ENCODE data around the gene ITFG1. TPM values are rescaled to one million over a fixed set of nuclear protein-coding genes. Genes with fewer than 3 reads are reported as not detected.
"Not testable (repeated sequence)": the region's sequence is repeated elsewhere in the genome, so short reads cannot be mapped to it uniquely, and the experiment has no call there.

The ITFG1 gene
- total RNA-seq, 2 experiments from 2014 or later = 21.9 to 24.4 TPM

DNA sequence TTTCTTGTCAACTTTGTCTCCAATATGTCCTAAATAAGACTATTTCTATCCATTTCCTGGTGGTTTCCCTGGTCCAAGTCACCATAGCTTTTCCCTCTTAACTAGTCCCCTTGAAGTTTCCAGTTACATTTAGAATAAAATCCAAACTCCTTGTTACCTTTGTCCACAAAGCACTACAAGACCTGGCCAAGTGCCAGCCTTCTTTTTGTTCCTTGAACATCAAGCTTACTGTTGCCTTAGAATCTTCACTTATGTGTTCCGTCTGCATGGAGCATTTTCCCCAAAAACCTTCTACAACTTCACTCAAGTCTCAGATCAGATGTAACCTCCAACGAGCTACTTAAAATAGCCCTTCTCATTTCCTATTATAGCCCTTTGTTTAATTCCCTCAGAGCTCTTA is 101.4 kb downstream of the ITFG1 start:
- ChIA-PET POLR2A (no interaction called here), CTCF (no interaction called here)
- H3K27me3 Mint-ChIP-seq (ENCODE audit: low read depth) = no peaks in the 10 kb centered on the region
- ATAC-seq (no peak), DNase-seq (no peak)
- H3K4me3 Mint-ChIP-seq = no peak overlapping the region
- no peak overlapping the region for H3K27ac Mint-ChIP-seq
- no peaks in the 10 kb centered on the region for H3K9me3 Mint-ChIP-seq (ENCODE audit: insufficient read depth)
- peaks cover 1% of the 10 kb centered on the region for H3K4me1 Mint-ChIP-seq (ENCODE audit: low read depth)
- peaks cover 10% of the 10 kb centered on the region for H3K36me3 Mint-ChIP-seq (ENCODE audit: low read depth)

- Mint-ChIP-seq H3K36me3 (ENCODE audit: low read depth) (peaks cover 13% of the 10 kb centered on the region), H3K27ac (no peak overlapping the region), H3K4me1 (ENCODE audit: low read depth) (peaks cover 1% of the 10 kb centered on the region), H3K27me3 (ENCODE audit: low read depth) (no peaks in the 10 kb centered on the region), H3K9me3 (ENCODE audit: insufficient read depth) (peaks cover 1% of the 10 kb centered on the region), H3K4me3 (no peak overlapping the region)
- ChIA-PET CTCF (no interaction called here), POLR2A (no interaction called here)
- DNase-seq = no peak
- no peak for ATAC-seq
Measured at GRCh38 chr16:47358816-47359215, 102.0 kb downstream of the ITFG1 start.

- H3K4me1 Mint-ChIP-seq (ENCODE audit: low read depth); H3K27ac Mint-ChIP-seq; CTCF ChIA-PET; H3K27me3 Mint-ChIP-seq (ENCODE audit: low read depth); POLR2A ChIA-PET; H3K4me3 Mint-ChIP-seq; DNase-seq; ATAC-seq: not testable (repeated sequence)
- Mint-ChIP-seq H3K36me3 (ENCODE audit: low read depth) (peaks cover 36% of the 10 kb centered on the region), H3K9me3 (ENCODE audit: insufficient read depth) (peaks cover 35% of the 10 kb centered on the region)
Measured at GRCh38 chr16:47349029-47349428, 111.8 kb downstream of the ITFG1 start.

GRCh38 chr16:47347021-47347696 is 113.7 kb downstream of the ITFG1 start:
- Mint-ChIP-seq H3K36me3 (ENCODE audit: low read depth) (peaks cover 29% of the 10 kb centered on the region), H3K9me3 (ENCODE audit: insufficient read depth) (peaks cover 24% of the 10 kb centered on the region)
- H3K27me3 Mint-ChIP-seq (ENCODE audit: low read depth); ATAC-seq; H3K4me3 Mint-ChIP-seq; CTCF ChIA-PET; H3K27ac Mint-ChIP-seq; H3K4me1 Mint-ChIP-seq (ENCODE audit: low read depth); DNase-seq; POLR2A ChIA-PET: not testable (repeated sequence)

DNA sequence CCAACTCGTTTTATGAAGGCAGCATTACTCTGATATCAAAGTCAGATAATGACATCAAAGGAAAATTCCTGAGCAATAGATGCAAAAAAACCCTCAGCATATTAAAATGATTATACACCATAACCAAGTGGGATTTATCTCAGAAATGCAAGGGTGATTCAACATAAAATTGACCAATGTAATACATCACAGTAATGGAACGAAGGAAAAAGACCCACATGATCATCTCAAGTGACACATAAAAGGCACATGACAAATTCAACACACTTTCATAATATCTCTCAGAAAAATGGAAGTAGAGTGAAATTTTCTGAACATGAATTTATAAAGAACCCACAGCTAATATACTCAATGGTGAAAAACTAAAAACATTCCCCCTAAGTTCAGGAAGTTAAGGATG is 118.8 kb downstream of the ITFG1 start:
- H3K27me3 Mint-ChIP-seq (ENCODE audit: low read depth) = no peaks in the 10 kb centered on the region
- peaks cover 13% of the 10 kb centered on the region for H3K9me3 Mint-ChIP-seq (ENCODE audit: insufficient read depth)
- ATAC-seq (no peak), DNase-seq (no peak)
- CTCF ChIA-PET = no interaction called here
- no peaks in the 10 kb centered on the region for H3K4me1 Mint-ChIP-seq (ENCODE audit: low read depth)
- H3K27ac Mint-ChIP-seq = no peak overlapping the region
- H3K36me3 Mint-ChIP-seq (ENCODE audit: low read depth) = peaks cover 29% of the 10 kb centered on the region
- H3K4me3 Mint-ChIP-seq = no peak overlapping the region
- POLR2A ChIA-PET = no interaction called here

DNA sequence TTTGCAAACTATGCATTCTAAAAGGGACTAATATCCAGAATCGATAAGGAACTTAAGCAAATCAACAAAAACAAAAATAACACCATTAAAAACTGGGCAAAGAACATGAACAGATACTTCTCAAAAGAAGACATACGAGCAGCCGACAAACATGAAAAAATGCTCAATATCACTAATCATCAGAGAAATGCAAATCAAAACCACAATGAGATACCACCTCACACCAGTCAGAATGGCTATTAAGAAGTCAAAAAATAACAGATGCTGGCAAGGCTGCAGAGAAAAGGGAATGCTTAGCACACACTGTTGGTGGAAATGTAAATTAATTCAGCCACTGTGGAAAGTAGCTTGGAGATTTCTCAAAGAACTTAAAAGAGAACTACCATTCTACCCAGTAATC is 130.3 kb downstream of the ITFG1 start:
- H3K9me3 Mint-ChIP-seq (ENCODE audit: insufficient read depth); ATAC-seq; H3K27ac Mint-ChIP-seq; DNase-seq; H3K27me3 Mint-ChIP-seq (ENCODE audit: low read depth); POLR2A ChIA-PET; CTCF ChIA-PET; H3K36me3 Mint-ChIP-seq (ENCODE audit: low read depth); H3K4me1 Mint-ChIP-seq (ENCODE audit: low read depth); H3K4me3 Mint-ChIP-seq: not testable (repeated sequence)

DNA sequence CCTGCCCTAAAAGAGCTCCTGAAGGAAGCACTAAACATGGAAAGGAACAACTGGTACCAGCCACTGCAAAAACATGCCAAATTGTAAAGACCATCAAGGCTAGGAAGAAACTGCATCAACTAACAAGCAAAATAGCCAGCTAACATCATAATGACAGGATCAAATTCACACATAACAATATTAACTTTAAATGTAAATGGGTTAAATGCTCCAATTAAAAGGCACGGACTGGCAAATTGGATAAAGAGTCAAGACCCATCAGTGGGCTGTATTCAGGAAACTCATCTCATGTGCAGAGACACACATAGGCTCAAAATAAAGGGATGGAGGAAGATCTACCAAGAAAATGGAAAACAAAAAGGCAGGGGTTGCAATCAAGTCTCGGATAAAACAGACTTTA is 136.6 kb downstream of the ITFG1 start:
- H3K27ac Mint-ChIP-seq; H3K36me3 Mint-ChIP-seq (ENCODE audit: low read depth); CTCF ChIA-PET; H3K27me3 Mint-ChIP-seq (ENCODE audit: low read depth); H3K4me3 Mint-ChIP-seq; H3K4me1 Mint-ChIP-seq (ENCODE audit: low read depth); POLR2A ChIA-PET; ATAC-seq; DNase-seq; H3K9me3 Mint-ChIP-seq (ENCODE audit: insufficient read depth): not testable (repeated sequence)

- DNase-seq (no peak), ATAC-seq (no peak)
- no peak overlapping the region for H3K4me3 Mint-ChIP-seq
- ChIA-PET POLR2A (no interaction called here), CTCF (no interaction called here)
- H3K36me3 Mint-ChIP-seq (ENCODE audit: low read depth) = peaks cover 5% of the 10 kb centered on the region
- no peaks in the 10 kb centered on the region for H3K4me1 Mint-ChIP-seq (ENCODE audit: low read depth)
- no peaks in the 10 kb centered on the region for H3K27me3 Mint-ChIP-seq (ENCODE audit: low read depth)
- no peak overlapping the region for H3K27ac Mint-ChIP-seq
- no peaks in the 10 kb centered on the region for H3K9me3 Mint-ChIP-seq (ENCODE audit: insufficient read depth)
Measured at GRCh38 chr16:47323241-47323640, 137.6 kb downstream of the ITFG1 start.

DNA sequence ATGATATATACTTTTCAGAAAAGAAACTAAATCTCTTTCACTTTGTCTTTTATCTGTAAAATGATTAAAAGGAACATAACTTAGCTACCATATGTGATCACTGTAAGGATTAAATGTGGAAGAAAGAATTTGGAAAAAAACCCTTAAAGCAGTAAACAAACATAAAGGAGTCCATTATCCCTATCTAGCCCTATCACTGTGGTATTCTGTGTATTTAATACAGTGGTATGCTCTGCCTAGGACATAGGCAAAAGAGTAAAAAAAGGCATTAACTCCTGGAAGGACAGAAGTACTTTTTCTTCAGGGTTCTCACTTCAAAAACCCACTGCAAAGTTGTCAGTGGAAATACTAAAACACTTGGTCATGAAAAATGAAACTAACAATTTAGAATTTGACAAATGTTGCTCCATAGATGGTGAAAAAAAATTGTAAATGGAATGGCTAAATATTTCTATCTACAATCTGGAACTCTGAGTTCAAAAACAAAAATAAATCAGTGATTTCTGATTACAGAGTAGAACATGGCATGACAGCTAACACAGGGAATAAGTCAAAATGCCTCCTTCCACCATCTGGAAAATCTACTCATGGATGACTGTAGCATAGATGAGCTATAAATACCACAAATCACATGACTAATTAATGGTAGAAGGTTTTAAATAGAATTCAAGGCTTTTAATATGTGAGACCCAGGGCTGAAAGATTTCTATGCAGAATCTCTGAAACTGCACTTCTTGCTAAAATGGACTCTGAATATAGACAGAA is 140.1 kb downstream of the ITFG1 start:
- DNase-seq = no peak
- POLR2A ChIA-PET = no interaction called here
- Mint-ChIP-seq H3K4me3 (no peak overlapping the region), H3K27me3 (ENCODE audit: low read depth) (no peaks in the 10 kb centered on the region), H3K4me1 (ENCODE audit: low read depth) (no peaks in the 10 kb centered on the region), H3K27ac (no peak overlapping the region), H3K9me3 (ENCODE audit: insufficient read depth) (no peaks in the 10 kb centered on the region), H3K36me3 (ENCODE audit: low read depth) (peaks cover 1% of the 10 kb centered on the region)
- CTCF ChIA-PET = no interaction called here
- ATAC-seq = no peak

DNA sequence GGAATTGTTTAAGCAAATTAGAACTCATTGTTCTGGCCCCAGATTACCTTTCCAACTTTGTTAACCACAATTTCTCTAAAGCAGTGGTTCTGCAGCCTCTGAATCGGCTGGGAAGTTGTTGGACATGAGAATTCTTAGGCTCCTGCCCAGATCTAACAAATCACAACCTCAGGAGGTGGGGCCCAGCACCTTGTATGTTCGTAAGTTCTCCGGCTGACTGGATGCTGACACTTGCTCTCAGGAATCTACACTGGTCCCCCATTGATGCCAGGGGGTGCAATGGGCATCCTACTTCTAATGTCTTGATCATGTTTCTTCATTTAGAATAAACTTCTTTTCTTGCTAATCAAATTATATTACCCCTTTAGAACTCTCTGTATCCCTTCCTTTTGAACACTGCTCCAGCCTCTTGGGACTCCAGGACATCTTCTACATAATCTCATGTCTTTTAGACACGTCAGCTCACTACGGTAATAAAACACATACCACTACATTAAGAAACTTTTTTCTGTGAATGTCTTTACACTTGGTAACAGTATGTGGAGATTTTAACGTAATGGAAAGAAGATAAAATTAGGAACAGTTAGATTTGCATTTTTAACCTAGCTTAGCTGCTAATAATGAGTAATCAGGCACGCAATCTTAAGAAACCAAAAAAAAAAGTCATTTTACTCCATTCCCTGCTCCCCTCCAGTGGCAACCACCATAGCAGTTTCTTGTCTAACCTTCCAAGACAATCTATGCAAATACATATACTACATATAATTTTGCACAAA is 143.2 kb downstream of the ITFG1 start:
- H3K4me1 Mint-ChIP-seq (ENCODE audit: low read depth) = no peaks in the 10 kb centered on the region
- H3K36me3 Mint-ChIP-seq (ENCODE audit: low read depth) = peaks cover 1% of the 10 kb centered on the region
- H3K27ac Mint-ChIP-seq = no peak overlapping the region
- ChIA-PET POLR2A (no interaction called here), CTCF (no interaction called here)
- no peak for DNase-seq
- H3K9me3 Mint-ChIP-seq (ENCODE audit: insufficient read depth) = no peaks in the 10 kb centered on the region
- no peak overlapping the region for H3K4me3 Mint-ChIP-seq
- no peaks in the 10 kb centered on the region for H3K27me3 Mint-ChIP-seq (ENCODE audit: low read depth)
- ATAC-seq = no peak

DNA sequence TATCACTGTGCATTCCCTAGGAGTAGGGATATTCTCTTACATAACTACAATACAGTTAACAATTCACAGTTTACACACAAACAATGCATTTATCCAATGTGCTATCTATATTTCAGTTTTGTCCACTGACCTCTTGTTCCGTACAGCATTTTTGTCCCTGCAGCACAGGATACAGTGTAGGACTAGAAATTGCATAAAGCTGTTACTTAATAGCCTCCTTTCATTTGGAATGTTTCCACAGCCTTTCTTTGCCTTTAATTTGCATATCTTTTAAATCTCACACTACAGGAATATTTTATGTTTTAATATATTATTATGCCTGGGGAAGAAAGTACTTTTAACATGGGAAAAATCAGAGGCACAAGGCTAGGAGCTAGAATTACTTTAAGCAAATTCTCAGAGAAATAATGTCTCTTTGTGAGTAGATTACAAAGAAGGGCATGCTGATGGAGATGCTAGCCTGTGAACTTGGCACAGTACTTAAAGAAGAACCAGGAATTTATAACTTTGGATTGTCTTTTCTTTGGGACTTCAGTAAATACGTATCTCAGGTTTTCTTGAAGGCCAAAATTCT is 144.3 kb downstream of the ITFG1 start:
- no peaks in the 10 kb centered on the region for H3K4me1 Mint-ChIP-seq (ENCODE audit: low read depth)
- CTCF ChIA-PET = no interaction called here
- H3K27me3 Mint-ChIP-seq (ENCODE audit: low read depth) = no peaks in the 10 kb centered on the region
- ATAC-seq = no peak
- H3K4me3 Mint-ChIP-seq = no peak overlapping the region
- POLR2A ChIA-PET = no interaction called here
- H3K9me3 Mint-ChIP-seq (ENCODE audit: insufficient read depth) = no peaks in the 10 kb centered on the region
- H3K27ac Mint-ChIP-seq = no peak overlapping the region
- H3K36me3 Mint-ChIP-seq (ENCODE audit: low read depth) = peaks cover 1% of the 10 kb centered on the region
- no peak for DNase-seq

Measured in activated CD8-positive, alpha-beta T cell treated with anti-CD3 and anti-CD28 coated beads, Interleukin-2, amount 10 ng/mL, durations not matched to agents 7 days and 5 days (primary cell).